ENCODE data around the gene GATAD2A.

GATAD2A gene

GRCh38 chr19:19477705-19478383, 72.4 kb downstream of the GATAD2A start:
- Histone ChIP-seq H3K4me1 (ENCODE audit: low read depth, poor library complexity, severe bottlenecking) (peaks cover 31% of the 10 kb centered on the region), H3K27ac (no peak overlapping the region), H4K20me1 (ENCODE audit: insufficient read depth) (peaks cover 33% of the 10 kb centered on the region)

GRCh38 chr19:19480688-19481087, 75.2 kb downstream of the GATAD2A start:
- no peak for TF ChIP-seq CTCF (conservative IDR thresholded peaks at IDR 0.05; ENCODE audit: low read depth, low read length)
- Histone ChIP-seq H3K36me3 (ENCODE audit: insufficient read depth) (no peaks in the 10 kb centered on the region), H3K79me2 (ENCODE audit: insufficient read depth, low read depth) (peaks cover 15% of the 10 kb centered on the region; the same call in 1 of the 2 replicates), H3K27me3 (ENCODE audit: insufficient read depth, low read depth) (no peaks in the 10 kb centered on the region), H3K4me1 (ENCODE audit: low read depth, poor library complexity, severe bottlenecking) (peaks cover 21% of the 10 kb centered on the region), H4K20me1 (ENCODE audit: insufficient read depth) (peaks cover 33% of the 10 kb centered on the region), H3K4me2 (no peak overlapping the region), H3K9ac (no peak overlapping the region), H3K4me3 (IDR thresholded peaks at IDR 0.05; ENCODE audit: insufficient read depth, low read depth, low read length) (no peak overlapping the region), H2AFZ (ENCODE audit: low read depth) (no peak overlapping the region), H3K27ac (no peak overlapping the region)

More at GRCh38 chr19:19477705-19478383, 72.4 kb downstream of the GATAD2A start:
- Histone ChIP-seq H3K27me3 (ENCODE audit: insufficient read depth, low read depth) (no peaks in the 10 kb centered on the region), H3K4me3 (IDR thresholded peaks at IDR 0.05; ENCODE audit: insufficient read depth, low read depth, low read length) (no peak overlapping the region), H3K79me2 (ENCODE audit: insufficient read depth, low read depth) (peaks cover 16% of the 10 kb centered on the region; the same call in 1 of the 2 replicates), H3K9ac (no peak overlapping the region), H3K4me2 (no peak overlapping the region), H3K36me3 (ENCODE audit: insufficient read depth) (no peaks in the 10 kb centered on the region), H2AFZ (ENCODE audit: low read depth) (no peak overlapping the region)
- no peak for TF ChIP-seq CTCF (conservative IDR thresholded peaks at IDR 0.05; ENCODE audit: low read depth, low read length)

- Histone ChIP-seq H3K4me2 (no peak overlapping the region), H3K27me3 (ENCODE audit: insufficient read depth, low read depth) (no peaks in the 10 kb centered on the region), H4K20me1 (ENCODE audit: insufficient read depth) (peaks cover 33% of the 10 kb centered on the region), H3K27ac (no peak overlapping the region), H3K36me3 (ENCODE audit: insufficient read depth) (no peaks in the 10 kb centered on the region), H3K4me1 (ENCODE audit: low read depth, poor library complexity, severe bottlenecking) (peaks cover 21% of the 10 kb centered on the region), H3K4me3 (IDR thresholded peaks at IDR 0.05; ENCODE audit: insufficient read depth, low read depth, low read length) (no peak overlapping the region), H3K79me2 (ENCODE audit: insufficient read depth, low read depth) (peaks cover 6% of the 10 kb centered on the region; the same call in 1 of the 2 replicates), H2AFZ (ENCODE audit: low read depth) (no peak overlapping the region), H3K9ac (no peak overlapping the region)
- no peak for TF ChIP-seq CTCF (conservative IDR thresholded peaks at IDR 0.05; ENCODE audit: low read depth, low read length)
Measured at GRCh38 chr19:19482809-19483596, 77.5 kb downstream of the GATAD2A start.

GRCh38 chr19:19485161-19485997, 79.9 kb downstream of the GATAD2A start:
- no peak overlapping the region for H3K9ac ChIP-seq
- TF ChIP-seq CTCF (conservative IDR thresholded peaks at IDR 0.05; ENCODE audit: low read depth, low read length): no peak
- H3K4me2 ChIP-seq: no peak overlapping the region
- no peaks in the 10 kb centered on the region for H3K79me2 ChIP-seq (ENCODE audit: insufficient read depth, low read depth)
- H2AFZ ChIP-seq (ENCODE audit: low read depth): no peak overlapping the region
- H3K4me1 ChIP-seq (ENCODE audit: low read depth, poor library complexity, severe bottlenecking): peaks cover 19% of the 10 kb centered on the region
- no peaks in the 10 kb centered on the region for H3K27me3 ChIP-seq (ENCODE audit: insufficient read depth, low read depth)
- no peaks in the 10 kb centered on the region for H3K36me3 ChIP-seq (ENCODE audit: insufficient read depth)
- peaks cover 25% of the 10 kb centered on the region for H4K20me1 ChIP-seq (ENCODE audit: insufficient read depth)
- no peak overlapping the region for H3K4me3 ChIP-seq (IDR thresholded peaks at IDR 0.05; ENCODE audit: insufficient read depth, low read depth, low read length)
- no peak overlapping the region for H3K27ac ChIP-seq
